K562 (cell line): ENCODE measurements around the gene DDHD1. TPM values are rescaled to one million over a fixed set of nuclear protein-coding genes. Genes with fewer than 3 reads are reported as not detected.

Experiments used
- ATAC-seq: fragments of 200-7000 bp; cut with Tn5 transposase; 3 replicates; pipeline ENCODE4 v1.9.1; 2020; ENCODE audit warnings: moderate library complexity
- BruUV-seq: library from RNA; stranded (reverse); fragments of 400-500 nt; replicated peaks from 2 replicates; lab custom pipeline; 2021; lab: Mats Ljungman, UMichigan
- CTCF ChIA-PET: fragments of 300-600 bp; formaldehyde crosslinking; extraction: SDS; loops from one replicate; lab custom pipeline; 2021; ENCODE audit warnings: low intra/inter-chr PET ratio; lab: Yijun Ruan, JAX
- POLR2A ChIA-PET: fragments of 300-600, 350-650 bp; sonication (Branson Sonifier 250); formaldehyde crosslinking; extraction: SDS; loops from one replicate; lab custom pipeline; 2021; ENCODE audit warnings: antibody characterized with exemption, inconsistent platforms; lab: Yijun Ruan, JAX
- DNase-seq, 4 experiments: peaks; one replicate each; pipeline versions ENCODE4 v3.0.0 to v3.0.0-alpha.2; 2011 to 2018; ENCODE audit warnings: low spot score in 3 of 4, mixed read lengths in 3 of 4; ENCODE audit errors: extremely low read depth in 1 of 4
- FAIRE-seq: peaks from 2 replicates; lab custom pipeline; 2011; peaks lifted over from hg19 to GRCh38; lab: Jason Lieb, UNC
- H2AFZ ChIP-seq: 2 replicates; pipeline ENCODE4 v1.6.0; 2011; ENCODE audit warnings: low read depth, low read length, control low read depth, inconsistent platforms
- H3K27ac ChIP-seq: fragments of 200-600 bp; 3 replicates; pipeline ENCODE4 v1.8.0; 2011; ENCODE audit warnings: low read depth, mild to moderate bottlenecking, control low read depth, inconsistent platforms, low read length, moderate library complexity, mixed read lengths; ENCODE audit errors: extremely low read depth
- H3K27me3 ChIP-seq, 2 experiments: fragments of 300-600 bp in 1 of 2; 2 replicates in 1 of 2; 3 replicates in 1 of 2; pipeline versions ENCODE4 v1.6.0 to v1.8.0; 2011; ENCODE audit warnings: inconsistent platforms in 2 of 2, low read length in 2 of 2, mild to moderate bottlenecking in 1 of 2, mixed read lengths in 1 of 2, moderate library complexity in 1 of 2; ENCODE audit not compliant: control insufficient read depth in 2 of 2, insufficient read depth in 2 of 2
- H3K36me3 ChIP-seq: fragments of 300-600 bp; 3 replicates; pipeline ENCODE4 v1.8.0; 2011; ENCODE audit warnings: mild to moderate bottlenecking, low read length, inconsistent platforms; ENCODE audit not compliant: control insufficient read depth, insufficient read depth
- H3K4me1 ChIP-seq, 2 experiments: fragments of 200-600 bp in 1 of 2; replicated peaks in 1 of 2; 2 replicates in 1 of 2; 3 replicates in 1 of 2; pipeline versions ENCODE4 v1.5.1 to v1.8.0; 2011; ENCODE audit warnings: inconsistent platforms in 2 of 2, low read length in 2 of 2, mild to moderate bottlenecking in 1 of 2, mixed read lengths in 1 of 2, moderate library complexity in 1 of 2; ENCODE audit not compliant: control insufficient read depth in 2 of 2, insufficient read depth in 2 of 2
- H3K4me2 ChIP-seq: 2 replicates; pipeline ENCODE4 v1.6.1; 2011; ENCODE audit warnings: low read length, control low read depth, inconsistent platforms, mixed read lengths; ENCODE audit not compliant: insufficient read depth
- H3K4me3 ChIP-seq: fragments of 200-600 bp; sonication (generic), shearing (Covaris generic); 2 replicates; pipeline ENCODE4 v1.5.1; 2016; ENCODE audit warnings: control low read depth, inconsistent platforms
- H3K79me2 ChIP-seq: fragments of 200-600 bp; 3 replicates; pipeline ENCODE4 v1.8.0; 2011; ENCODE audit warnings: low read length, inconsistent platforms; ENCODE audit not compliant: control insufficient read depth, insufficient read depth
- H3K9ac ChIP-seq, 2 experiments: 2 replicates each; pipeline versions ENCODE4 v1.6.0 to v1.6.1; 2011; ENCODE audit warnings: low read depth in 2 of 2, low read length in 2 of 2, control low read depth in 1 of 2, inconsistent platforms in 1 of 2, mild to moderate bottlenecking in 1 of 2, mixed read lengths in 1 of 2; ENCODE audit not compliant: insufficient read depth in 1 of 2
- H3K9me1 ChIP-seq: one replicate; pipeline ENCODE4 v1.6.0; 2011; ENCODE audit warnings: inconsistent platforms, mild to moderate bottlenecking, low read length, moderate library complexity; ENCODE audit not compliant: control insufficient read depth, insufficient read depth
- H3K9me3 ChIP-seq: replicated peaks from 2 replicates; pipeline ENCODE4 v1.5.1; 2011; ENCODE audit warnings: low read depth, low read length, inconsistent platforms; ENCODE audit not compliant: control insufficient read depth, insufficient read depth
- H4K20me1 ChIP-seq: replicated peaks from 2 replicates; pipeline ENCODE4 v1.6.1; 2011; ENCODE audit warnings: low read length, inconsistent platforms, mixed read lengths; ENCODE audit not compliant: control insufficient read depth, insufficient read depth
- BRD9 ChIP-seq: fragments of 450-650 bp; IDR thresholded peaks from 2 replicates; pipeline ENCODE4 v1.6.1; 2018; ENCODE audit warnings: low read depth; ENCODE audit not compliant: partially characterized antibody
- ESRRA ChIP-seq: fragments of 450-650 bp; IDR thresholded peaks from 2 replicates; pipeline ENCODE4 v1.6.1; 2014; ENCODE audit warnings: low read depth, mild to moderate bottlenecking, moderate library complexity, borderline replicate concordance
- GABPB2 ChIP-seq: fragments of 250-450 bp; sonication (Bioruptor Pico); conservative IDR thresholded peaks from 2 replicates; pipeline ENCODE4 v1.5.1; 2021; ENCODE audit warnings: mild to moderate bottlenecking
- NR1H2 ChIP-seq: sonication (generic); formaldehyde crosslinking; IDR thresholded peaks from 2 replicates; pipeline ENCODE4 v1.4.0; 2020; ENCODE audit warnings: mild to moderate bottlenecking, missing genetic modification reagents
- OTX1 ChIP-seq: fragments of 450-650 bp; formaldehyde crosslinking; IDR thresholded peaks from 2 replicates; pipeline ENCODE4 v1.4.0; 2022; ENCODE audit warnings: mild to moderate bottlenecking
- PRMT5 ChIP-seq: sonication (generic); formaldehyde crosslinking; IDR thresholded peaks from 2 replicates; pipeline ENCODE4 v1.5.0; 2020; ENCODE audit warnings: missing genetic modification reagents
- RBFOX2 ChIP-seq: fragments of 200-400 bp; formaldehyde crosslinking; IDR thresholded peaks from 2 replicates; pipeline ENCODE4 v1.6.1; 2017; ENCODE audit warnings: low read depth, mild to moderate bottlenecking, low read length, moderate library complexity
- SMARCA5 ChIP-seq: fragments of 450-650 bp; IDR thresholded peaks from 2 replicates; pipeline ENCODE4 v1.6.1; 2016
- TRIM24 ChIP-seq, 2 experiments: fragments of 450-650 bp; IDR thresholded peaks; 2 replicates each; pipeline ENCODE4 v1.6.1; 2016
- ZNF184 ChIP-seq: sonication (generic); formaldehyde crosslinking; IDR thresholded peaks from 2 replicates; pipeline ENCODE4 v1.5.0; 2020; ENCODE audit warnings: missing genetic modification reagents
- ZNF197 ChIP-seq: fragments of 200-800 bp; sonication (Bioruptor generic); IDR thresholded peaks from 2 replicates; pipeline ENCODE4 v1.6.1; 2016; ENCODE audit warnings: low read depth, missing genetic modification characterization, missing compliant biosample characterization
- ZNF277 ChIP-seq: fragments of 250-450 bp; sonication (Bioruptor Pico); IDR thresholded peaks from 2 replicates; pipeline ENCODE4 v1.8.0; 2022; ENCODE audit warnings: inconsistent platforms, mild to moderate bottlenecking, moderate library complexity, borderline replicate concordance
- ZNF395 ChIP-seq: fragments of 200-800 bp; sonication (Bioruptor generic); IDR thresholded peaks from 2 replicates; pipeline ENCODE4 v1.6.1; 2017; ENCODE audit warnings: missing genetic modification characterization, missing compliant biosample characterization
- ZNF740 ChIP-seq, 3 experiments: fragments of 200-800 bp in 1 of 3; sonication (Bioruptor generic) in 1 of 3; sonication (generic) in 1 of 3; formaldehyde crosslinking in 1 of 3; IDR thresholded peaks; 2 replicates each; pipeline versions ENCODE4 v1.6.1 to v1.8.0; 2016 to 2022; ENCODE audit warnings: mild to moderate bottlenecking in 2 of 3, missing compliant biosample characterization in 2 of 3, missing genetic modification characterization in 2 of 3, missing genetic modification reagents in 1 of 3
- WGBS: fragments of 100-300 bp; shearing (Covaris generic); methylation state at CpG from one replicate; pipeline ENCODE4 v1.1.6; 2016; ENCODE audit warnings: low coverage, mixed read lengths; ENCODE audit not compliant: insufficient coverage; ENCODE audit errors: missing lambda C conversion rate; 5-methylcytosine and 5-hydroxymethylcytosine counted together
- in situ Hi-C: fragments of 300-500 bp; cut with MboI; formaldehyde crosslinking; loops from 4 replicates; pipeline ENCODE4 v1.15.0; 2018; ENCODE audit warnings: inconsistent platforms, mixed read lengths
- intact Hi-C: fragments of 100-400 bp; cut with micrococcal nuclease; formaldehyde crosslinking; loops from 2 replicates; pipeline ENCODE4 v1.14.2; 2022
- polyA plus RNA-seq, 8 experiments: library from polyadenylated mRNA; depleted of rRNA in 4 of 8; stranded (reverse) in 5 of 8; unstranded in 3 of 8; fragments of >200 nt; fragmentation: Nextera tagmentation in 2 of 8; fragmentation: Illumina TruSeq in 1 of 8; extraction: Ambion mirVana in 2 of 8; extraction: Trizol in 1 of 8; gene quantifications; 2 replicates each; pipeline versions ENCODE4 v1.2.1 to v1.2.3, GENCODE V29; 2011 to 2014; ENCODE audit warnings: inconsistent platforms in 1 of 8, missing spikeins in 1 of 8
- total RNA-seq, 7 experiments: library from RNA; depleted of rRNA in 6 of 7; stranded (reverse); fragments of >200 nt in 6 of 7; fragmentation: Illumina TruSeq in 2 of 7; extraction: Trizol in 2 of 7; gene quantifications; 2 replicates each; pipeline versions ENCODE4 v1.2.1 to v1.2.3, GENCODE V29; 2011 to 2021; ENCODE audit warnings: low replicate concordance in 1 of 7

The DDHD1 gene
- total and polyA plus RNA-seq, 9 of the 15 experiments (the other 6 are each of a cell fraction or from before 2014, with no cell fraction given), result 1.2 to 12.3 (median 5.0) TPM

- no peaks in the 10 kb centered on the region for H3K27me3 ChIP-seq
- no peaks in the 10 kb centered on the region for H4K20me1 ChIP-seq
- no peak for DNase-seq
- ChIA-PET POLR2A (no interaction called here), CTCF (no interaction called here)
- no peaks in the 10 kb centered on the region for H3K79me2 ChIP-seq
- intact Hi-C loops (no loop called here), in situ Hi-C loops (no loop called here)
- TF ChIP-seq PRMT5 (no peak), ESRRA (peak; percentile 24; the same call in 1 of the 2 replicates), OTX1 (CRISPR knock-in tag) (no peak)
- H3K27ac ChIP-seq, result no peak overlapping the region
- H3K36me3 ChIP-seq, result no peaks in the 10 kb centered on the region
- no peak overlapping the region for H3K4me3 ChIP-seq
- no peak overlapping the region for H3K9ac ChIP-seq
- ATAC-seq, result no peak
- H2AFZ ChIP-seq, result no peak overlapping the region
- H3K9me1 ChIP-seq, result no peaks in the 10 kb centered on the region
- no peaks in the 10 kb centered on the region for H3K9me3 ChIP-seq
- BruUV-seq, result no TSS peak
- FAIRE-seq, result no peak
- no peak overlapping the region for H3K4me2 ChIP-seq
- no peaks in the 10 kb centered on the region for H3K4me1 ChIP-seq
- WGBS, result 14% methylated on average over 3 of the region's 3 CpGs
Observed at GRCh38 chr14:53027562-53027961, 125.6 kb downstream of the DDHD1 start.

GRCh38 chr14:53027041-53027440, 126.1 kb downstream of the DDHD1 start:
- Histone ChIP-seq H3K4me2 (no peak overlapping the region), H3K79me2 (no peaks in the 10 kb centered on the region), H3K9me3 (no peaks in the 10 kb centered on the region), H4K20me1 (no peaks in the 10 kb centered on the region), H3K27ac (no peak overlapping the region), H3K27me3 (no peaks in the 10 kb centered on the region), H3K4me1 (no peaks in the 10 kb centered on the region), H3K4me3 (no peak overlapping the region), H3K9me1 (no peaks in the 10 kb centered on the region), H3K9ac (no peak overlapping the region), H2AFZ (no peak overlapping the region), H3K36me3 (no peaks in the 10 kb centered on the region)
- 0% methylated on average over 1 of the region's 1 CpG for WGBS
- ATAC-seq, result no peak
- DNase-seq, result no peak
- no peak for FAIRE-seq
- intact Hi-C loops (no loop called here), in situ Hi-C loops (no loop called here)
- CTCF ChIA-PET, result no interaction called here
- no TSS peak for BruUV-seq
- POLR2A ChIA-PET, result interaction anchor here (0.7 kb wide), 1 partner anchor 214 kb away, joined by 3 read pairs; no protein-coding TSS in a partner anchor
- no peak for TF ChIP-seq ZNF395
- no peak for TF ChIP-seq ZNF740 (CRISPR knock-in tag; IDR thresholded peaks at IDR 0.05)
- no peak for TF ChIP-seq ZNF740 (tag; IDR thresholded peaks at IDR 0.05)
- TF ChIP-seq SMARCA5, result no peak
- TF ChIP-seq ZNF184 (CRISPR knock-in tag), result no peak
- TF ChIP-seq RBFOX2, result no peak
- no peak for TF ChIP-seq ZNF277 (CRISPR knock-in tag)
- no peak for TF ChIP-seq NR1H2 (CRISPR knock-in tag)
- TF ChIP-seq TRIM24 (IDR thresholded peaks at IDR 0.05), result no peak
- no peak for TF ChIP-seq BRD9
- no peak for TF ChIP-seq GABPB2 (CRISPR knock-in tag)
- TF ChIP-seq ZNF197 (CRISPR knock-in tag), result no peak
